Kidney tubule cell (primary cell): ENCODE results near the gene FRMPD2.
"Not testable (repeated sequence)": the region's sequence is repeated elsewhere in the genome, so short reads cannot be mapped to it uniquely, and the experiment has no call there.

Source experiments
- DNase-seq: peaks from one replicate; pipeline ENCODE4 v3.0.0-alpha.2; 2018; ENCODE audit warnings: low spot score

The FRMPD2 gene

DNA sequence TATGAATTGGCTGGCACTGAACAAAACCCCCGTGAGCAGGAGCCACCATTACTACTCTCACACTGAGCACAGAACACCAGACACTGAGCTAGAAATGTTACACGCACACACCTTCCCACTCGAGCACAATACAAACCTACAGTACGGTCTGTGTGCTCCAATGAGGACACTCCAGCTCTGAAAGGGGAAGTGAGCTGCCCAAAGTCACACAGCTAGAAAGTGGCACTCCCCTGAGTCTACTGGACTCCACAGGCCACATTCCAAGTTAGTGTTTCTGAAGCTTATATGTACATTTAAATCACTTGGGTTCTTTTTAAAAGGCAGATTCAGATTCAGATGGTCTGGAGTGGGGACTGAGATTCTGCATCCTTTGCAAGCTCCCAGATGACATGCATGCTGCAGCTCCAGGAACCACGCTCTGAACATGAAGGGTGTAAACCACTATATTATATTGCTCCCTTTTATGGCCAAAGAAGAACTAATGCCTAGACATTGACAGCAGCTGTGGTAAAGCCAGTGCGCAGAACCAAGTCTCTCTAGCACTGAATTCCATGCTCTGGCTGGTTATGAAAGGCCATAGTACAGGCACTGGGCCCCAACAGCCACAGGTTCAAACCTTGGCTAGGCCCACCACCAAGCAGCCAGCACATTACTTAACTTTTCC is 77.1 kb downstream of the FRMPD2 start:
- DNase-seq: no peak

DNA sequence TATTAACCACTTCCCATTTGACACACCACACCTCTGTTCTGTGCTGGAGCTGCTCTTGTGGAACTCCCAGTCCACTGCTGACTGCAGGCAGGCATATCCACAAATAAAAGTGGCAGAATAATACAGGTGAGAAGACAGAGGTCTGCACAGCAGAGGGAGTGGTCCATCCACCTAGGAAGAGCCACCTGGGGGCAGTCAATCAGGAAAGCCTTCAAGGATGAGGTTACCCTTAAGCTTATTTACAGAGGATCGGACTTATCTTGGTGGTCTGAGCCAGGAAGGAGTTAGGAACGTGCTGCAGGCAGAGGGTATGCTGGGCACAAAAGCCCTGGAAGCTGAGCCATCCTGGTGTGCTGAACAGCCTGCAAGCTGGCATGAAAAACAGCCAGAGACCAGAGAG is 78.7 kb downstream of the FRMPD2 start:
- no peak for DNase-seq

DNA sequence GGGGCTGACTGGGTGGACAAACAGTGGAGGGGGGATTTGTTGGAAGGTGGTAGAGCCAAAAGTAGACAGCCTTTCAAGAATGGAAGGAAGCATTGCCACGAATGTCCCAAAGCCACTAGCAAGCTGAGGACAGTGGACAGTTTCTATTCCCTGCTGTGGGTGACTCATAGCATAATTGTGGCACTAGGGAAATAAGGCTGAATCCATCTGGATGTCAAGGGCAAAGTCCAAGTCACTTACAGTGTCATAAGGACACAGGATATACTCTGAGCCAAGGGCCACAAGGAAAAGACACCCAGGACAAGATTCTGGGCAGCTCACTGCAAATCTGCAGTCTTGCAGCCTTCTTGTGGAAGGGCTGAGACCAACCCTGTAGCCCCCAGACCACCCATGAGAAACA is 79.7 kb downstream of the FRMPD2 start:
- DNase-seq: peak; percentile 53

DNA sequence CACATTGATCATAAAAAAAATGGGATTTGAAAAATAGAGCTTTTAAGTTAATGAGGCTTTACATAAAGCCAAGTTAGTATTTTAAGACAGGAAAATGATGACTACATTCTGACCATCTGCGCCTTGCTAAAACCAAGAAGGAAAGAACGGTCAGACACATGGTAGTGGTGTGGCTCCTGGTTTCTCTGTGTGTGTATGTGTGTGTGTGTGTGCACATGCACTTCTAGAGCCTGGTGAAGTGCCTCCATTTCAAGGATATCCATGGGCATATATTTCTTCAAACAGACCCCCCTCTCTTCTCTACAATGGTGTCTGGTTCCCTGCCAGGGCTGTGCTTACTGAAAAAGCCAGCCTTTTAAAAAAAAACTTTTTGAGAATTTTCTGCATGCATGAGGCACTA is 80.9 kb downstream of the FRMPD2 start:
- no peak for DNase-seq

DNA sequence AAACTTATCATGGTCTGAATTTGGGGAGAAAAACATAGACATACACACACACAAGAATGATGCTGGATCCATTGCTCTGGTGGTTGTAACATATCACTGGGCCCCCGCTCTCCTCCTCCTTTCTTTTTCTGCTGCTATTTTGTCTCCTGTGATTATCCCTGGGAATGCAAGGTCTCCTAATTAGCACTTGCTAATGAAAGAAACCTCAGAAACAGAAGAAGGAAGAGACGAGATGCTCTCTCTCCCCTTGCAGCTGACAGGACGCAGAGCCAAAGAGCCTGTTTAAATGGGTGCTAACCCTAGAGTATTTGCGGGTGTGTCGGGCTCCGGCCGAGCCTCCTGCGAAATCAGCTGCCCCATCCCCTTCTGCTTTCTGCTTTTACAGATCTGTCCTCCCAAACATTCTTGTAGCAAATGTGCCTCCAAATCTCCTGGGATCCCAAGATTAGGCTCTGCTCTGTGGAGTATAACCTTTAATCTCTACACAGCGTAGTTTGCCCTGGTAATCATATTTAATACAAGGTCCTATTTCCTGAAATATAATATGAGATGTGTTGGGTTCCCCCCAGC is 81.5 kb downstream of the FRMPD2 start:
- no peak for DNase-seq

DNA sequence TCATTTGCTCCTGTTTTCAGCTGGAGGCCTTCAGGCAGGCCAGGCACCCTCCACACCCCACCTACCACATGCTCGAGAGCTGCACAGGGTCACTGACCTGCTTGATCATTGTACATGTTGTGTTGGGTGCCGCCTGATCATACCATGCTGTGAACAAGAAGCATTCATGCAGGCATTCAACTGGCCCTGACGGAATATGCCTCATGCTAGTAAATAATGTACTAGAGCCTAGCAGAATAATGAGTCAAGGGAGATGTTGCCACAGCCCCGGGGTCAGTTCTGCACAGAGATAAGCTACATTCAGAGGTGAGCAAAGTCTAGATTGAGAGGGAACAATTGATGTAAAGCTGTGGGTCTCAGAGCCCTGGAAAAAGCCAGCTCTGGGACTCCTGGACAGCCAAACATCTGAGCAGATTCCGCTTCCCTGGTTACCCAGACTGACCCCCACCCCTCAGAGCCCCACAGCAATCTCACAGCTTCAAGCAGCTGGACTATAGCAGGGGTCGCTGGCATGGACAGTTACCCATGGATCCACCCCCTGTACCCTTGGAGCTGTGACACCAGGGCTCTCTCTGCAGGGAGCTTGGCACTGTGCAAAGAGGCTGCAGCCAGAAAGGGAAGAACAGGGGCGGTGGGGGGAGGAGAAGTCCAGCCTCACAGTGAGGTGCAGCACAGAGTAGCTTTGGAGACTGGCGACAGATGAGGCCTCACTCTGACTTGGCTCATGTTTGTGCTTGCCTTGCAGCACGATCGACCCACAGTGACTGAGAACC is 86.6 kb downstream of the FRMPD2 start:
- peak; percentile 87 for DNase-seq

DNA sequence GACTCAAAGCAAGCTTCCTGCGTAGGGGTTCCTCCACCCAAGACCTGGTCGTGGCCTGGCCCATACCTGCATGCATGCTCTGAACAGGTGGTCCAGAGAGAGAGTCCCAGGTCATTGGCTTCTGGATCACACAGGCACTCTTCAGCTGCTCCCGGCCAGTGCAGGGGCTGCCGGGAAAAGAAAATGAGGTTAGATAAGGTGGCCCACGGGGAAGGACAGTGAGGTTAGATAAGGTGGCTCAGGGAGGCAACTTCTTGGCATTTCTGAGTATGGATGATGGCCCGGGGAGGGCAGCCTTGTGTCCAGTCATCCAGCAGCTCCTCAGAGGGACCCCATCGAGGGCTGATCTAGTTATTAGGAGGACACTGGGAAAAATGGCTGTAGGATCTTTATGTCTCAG is 87.4 kb downstream of the FRMPD2 start:
- no peak for DNase-seq

DNA sequence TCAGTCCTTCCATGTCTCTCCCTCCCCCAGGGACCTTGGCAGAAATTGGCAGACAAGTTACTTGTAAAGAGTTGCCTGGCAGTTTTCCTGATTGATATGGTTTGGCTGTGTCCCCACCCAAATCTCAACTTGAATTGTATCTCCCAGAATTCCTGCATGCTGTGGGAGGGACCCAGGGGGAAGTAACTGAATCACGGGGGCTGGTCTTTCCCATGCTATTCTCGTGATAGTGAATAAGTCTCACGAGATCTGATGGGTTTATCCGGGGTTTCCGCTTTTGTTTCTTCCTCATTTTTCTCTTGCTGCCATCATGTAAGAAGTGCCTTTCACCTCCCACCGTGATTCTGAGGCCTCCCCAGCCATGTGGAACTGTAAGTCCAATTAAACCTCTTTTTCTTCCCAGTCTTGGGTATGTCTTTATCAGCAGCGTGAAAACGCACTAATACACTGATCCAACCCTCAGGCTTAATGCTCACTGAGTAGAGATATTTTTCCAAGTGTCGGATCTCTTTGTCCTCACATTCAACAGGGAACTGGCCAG is 88.2 kb downstream of the FRMPD2 start:
- not testable (repeated sequence) for DNase-seq

DNA sequence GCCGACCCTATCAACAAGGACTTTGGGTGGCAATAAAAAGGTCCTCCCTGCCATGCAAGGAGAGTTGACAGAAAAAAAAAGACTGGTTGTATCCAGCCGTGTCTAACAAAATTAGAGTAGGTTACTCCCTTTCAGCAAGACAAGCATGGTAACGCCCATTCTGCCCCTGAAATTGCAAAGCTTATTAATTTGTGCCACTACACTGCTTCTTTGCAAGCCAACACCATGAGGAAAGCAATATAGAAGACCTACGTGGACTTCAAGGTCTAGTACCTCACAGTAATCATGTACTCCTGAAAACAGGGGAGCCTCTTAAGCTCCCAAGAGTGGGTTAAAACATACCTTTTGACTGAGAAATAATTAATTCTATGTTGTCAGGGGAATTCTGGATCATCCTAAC is 90.3 kb downstream of the FRMPD2 start:
- no peak for DNase-seq

DNA sequence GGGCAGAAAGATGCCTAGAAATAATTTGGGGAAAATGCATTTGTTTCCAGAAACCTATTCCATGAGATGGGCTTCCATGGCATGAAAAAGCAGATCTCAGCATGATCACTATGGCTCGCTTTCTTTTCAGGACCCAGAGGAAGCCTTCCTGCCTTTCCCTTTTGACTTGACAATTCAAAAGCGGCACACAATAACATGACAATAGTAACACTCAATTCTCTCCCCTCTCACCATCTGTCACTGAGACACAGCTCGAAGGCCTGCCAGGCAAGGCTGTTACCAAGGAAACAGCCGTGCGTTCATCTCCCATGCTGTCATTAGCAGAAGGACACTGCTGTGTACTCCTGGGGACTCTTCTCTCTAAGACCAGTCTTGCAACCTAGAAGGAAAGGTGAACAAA is 101.8 kb downstream of the FRMPD2 start:
- not testable (repeated sequence) for DNase-seq

DNA sequence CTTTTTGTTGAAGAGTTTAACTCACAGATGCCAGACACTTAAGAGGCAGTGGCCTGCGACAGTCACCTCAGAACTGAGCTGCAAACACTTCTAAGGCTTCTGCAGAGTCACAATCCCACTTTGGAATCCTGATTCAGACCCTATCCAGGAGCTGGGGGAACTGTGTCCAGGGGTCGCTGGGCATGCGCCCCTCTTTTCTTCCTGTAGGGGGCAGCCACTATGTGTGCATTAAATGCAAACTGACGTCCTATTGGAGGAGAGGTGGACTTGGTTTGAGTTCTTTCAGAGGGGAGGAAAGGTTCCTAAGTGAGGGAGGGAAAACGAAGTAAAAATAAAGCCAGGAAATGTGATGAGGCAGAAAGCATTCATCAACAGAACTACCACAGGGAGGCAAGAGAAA is 113.8 kb downstream of the FRMPD2 start:
- DNase-seq: not testable (repeated sequence)

DNA sequence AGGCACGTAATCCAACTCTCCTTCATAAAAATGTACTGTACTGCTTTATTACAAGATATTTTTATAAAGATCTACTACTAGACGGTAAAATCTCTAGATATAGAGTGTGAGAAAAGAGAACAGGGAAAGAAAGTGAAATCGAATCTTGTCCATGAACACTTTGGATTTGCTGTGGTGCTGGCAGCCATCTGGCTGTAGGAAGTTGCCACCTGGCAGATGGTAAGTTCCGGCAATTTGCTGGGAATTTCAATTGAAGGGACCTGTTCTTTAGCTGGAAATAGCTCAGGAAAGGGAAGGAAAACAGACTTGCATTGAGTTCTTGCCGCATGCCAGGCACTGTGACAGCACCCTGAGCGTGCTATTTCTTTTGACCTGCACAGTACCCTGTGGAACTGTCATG is 114.3 kb downstream of the FRMPD2 start:
- not testable (repeated sequence) for DNase-seq

DNA sequence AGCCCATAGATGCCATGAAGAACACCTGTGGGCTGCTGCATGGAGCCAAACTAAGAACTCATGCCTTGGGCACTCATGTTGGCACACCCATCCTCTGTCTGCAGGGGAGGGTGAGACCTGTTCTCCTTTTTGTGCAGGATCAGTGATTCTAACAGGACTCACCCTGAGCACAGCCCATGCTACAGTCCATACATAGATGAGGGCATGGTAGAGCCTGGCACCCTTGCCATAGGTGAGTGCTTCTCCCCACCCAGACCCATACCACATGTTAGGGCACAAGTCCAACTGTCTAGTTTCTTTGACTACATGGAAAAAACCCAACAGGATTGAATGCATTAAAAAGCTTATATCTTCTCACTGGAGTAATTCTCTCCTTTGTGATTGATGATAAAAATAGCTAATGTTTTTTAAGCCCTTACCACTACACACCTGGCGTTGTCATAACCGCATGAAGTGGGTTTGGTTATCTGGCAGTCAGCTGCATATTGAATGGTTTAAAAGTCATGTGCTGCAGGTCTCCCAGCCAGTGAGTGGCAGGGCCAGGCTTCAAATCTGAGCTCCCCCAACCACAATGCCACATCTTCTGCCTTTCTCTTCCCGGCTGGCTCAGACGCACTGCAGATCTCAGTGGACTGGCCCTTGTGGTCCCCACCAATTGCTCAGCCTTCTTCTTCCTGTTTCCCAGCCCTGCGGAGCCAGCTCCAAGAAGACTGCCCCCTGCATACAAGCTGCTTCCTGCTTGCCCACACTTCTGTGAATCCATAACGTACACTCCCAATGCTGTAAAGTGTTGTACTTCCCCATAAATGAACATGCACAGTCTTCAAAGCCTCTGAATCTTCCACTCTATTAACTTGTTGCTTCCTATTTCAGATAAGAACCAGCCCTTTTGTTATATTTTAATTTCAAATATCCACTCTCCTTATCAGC is 120.0 kb downstream of the FRMPD2 start:
- not testable (repeated sequence) for DNase-seq

DNA sequence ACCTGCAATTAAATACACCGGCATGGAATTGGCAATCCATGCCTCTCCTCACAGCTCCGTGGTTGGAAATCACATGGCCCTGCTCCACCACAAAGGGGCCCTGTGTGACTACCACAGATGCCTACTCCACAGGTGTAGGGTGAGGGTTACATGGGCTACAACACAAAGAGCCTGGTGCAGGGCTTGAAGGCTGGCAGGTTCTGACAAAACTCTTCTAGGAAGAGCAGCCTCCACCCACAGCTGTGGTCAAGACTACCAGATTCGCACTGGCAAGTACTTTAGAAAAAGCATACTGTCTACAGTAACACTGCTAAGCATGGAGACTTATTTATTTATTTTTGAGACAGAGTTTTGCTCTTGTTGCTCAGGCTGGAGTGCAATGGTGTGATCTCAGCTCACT is 126.9 kb downstream of the FRMPD2 start:
- not testable (repeated sequence) for DNase-seq

DNA sequence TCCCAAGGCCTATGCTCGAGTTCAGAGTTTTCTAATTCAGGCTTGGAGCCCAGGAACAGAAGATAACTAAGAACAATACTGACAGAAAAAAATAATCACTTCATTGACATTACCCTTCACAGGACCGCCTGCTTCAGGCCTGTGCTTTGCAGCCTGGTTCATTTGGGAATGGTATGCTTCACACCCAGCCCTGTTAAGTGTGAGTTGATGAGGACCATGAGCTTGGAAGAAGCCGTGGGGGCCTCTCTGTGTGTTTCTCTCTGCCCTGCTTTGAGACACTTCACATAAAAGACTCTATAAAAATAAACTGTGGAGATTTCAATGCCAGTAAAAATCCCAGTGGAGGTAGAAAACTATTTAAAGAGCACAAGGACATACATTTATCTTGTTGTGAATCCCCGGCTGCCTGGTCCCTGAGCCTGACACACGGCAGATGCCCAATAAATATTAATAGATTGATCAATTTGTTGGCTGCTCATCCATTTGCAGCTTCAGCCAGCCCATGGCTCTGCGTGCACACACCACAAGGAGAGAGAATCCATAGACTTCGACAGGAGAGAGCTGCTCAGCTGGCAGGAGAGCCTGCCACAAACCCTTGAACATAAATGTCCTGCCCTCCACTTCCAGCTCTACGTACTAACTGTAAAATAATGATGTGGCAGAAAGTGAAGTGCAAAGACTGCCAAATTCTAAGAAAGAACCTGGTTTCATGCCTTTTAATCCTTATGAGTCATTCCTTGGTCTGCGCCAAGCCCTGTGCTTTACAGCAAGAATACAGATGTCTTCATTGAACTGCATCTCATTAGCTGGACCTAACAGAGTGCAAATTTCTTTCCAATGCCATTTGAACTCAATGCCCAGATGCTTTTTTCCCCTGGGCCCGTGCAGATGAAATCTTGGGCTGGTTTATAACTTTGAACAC is 130.5 kb downstream of the FRMPD2 start:
- DNase-seq: not testable (repeated sequence)

DNA sequence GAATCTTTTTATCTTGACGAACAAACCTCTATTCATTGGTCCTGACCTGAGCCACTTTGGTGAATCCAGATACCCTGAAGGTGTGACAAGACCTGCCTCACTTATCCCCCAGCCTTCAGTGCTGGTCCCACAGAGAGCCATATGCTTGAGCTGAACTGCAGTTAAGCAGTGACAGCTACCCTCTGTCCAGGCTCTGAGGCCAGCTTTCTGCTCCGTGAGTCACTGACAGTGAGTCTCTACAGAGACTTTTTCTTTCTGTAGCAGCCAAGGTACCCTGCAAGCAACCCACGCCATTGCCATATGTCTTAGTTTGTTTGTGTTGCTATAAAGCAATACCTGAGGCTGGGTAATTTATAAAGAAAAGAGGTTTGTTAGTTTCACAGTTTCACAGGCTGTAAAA is 133.5 kb downstream of the FRMPD2 start:
- DNase-seq: not testable (repeated sequence)

DNA sequence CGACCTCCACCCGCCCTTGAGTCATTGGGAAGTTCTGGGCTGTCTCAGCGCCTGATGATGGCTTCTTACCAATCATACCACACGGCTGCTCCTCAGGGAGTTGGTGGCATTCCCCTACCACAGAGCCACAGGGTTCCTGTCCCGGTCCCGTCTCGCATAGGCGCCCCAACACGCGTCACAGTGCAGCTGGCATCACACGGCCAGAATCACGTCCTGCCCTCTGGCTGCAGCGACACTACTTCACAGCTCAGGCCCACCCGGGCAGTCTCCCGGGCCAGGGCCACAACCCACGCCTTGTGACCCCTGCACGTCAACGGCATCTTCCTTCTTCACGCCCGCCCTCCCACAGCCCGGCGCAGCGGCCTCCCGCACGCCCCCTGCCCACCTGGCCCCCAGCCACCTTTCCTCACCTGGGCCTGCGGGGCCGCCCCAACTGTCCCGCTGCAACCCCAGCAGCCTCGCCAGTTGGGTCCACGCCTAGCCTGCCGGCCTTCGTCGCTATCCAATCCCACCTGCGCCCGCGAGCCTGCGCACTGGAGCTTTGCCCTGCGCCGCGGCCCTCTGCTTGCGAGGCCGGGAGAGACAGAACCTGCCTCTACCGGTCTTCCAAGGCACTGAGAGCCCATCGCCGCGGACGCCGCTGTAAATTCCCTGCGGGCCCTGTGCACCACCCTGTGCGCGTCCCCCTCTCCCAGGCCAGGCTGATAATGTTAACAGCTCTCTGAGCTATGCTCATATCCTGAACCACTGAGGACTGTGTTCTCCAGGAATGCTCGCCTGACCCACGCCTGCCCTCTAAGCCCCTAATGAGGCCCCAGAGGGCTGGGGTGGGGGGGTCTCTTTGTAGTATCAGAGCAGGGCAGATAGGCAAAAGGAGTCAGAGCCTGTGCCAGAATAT is 134.3 kb downstream of the FRMPD2 start:
- not testable (repeated sequence) for DNase-seq

DNA sequence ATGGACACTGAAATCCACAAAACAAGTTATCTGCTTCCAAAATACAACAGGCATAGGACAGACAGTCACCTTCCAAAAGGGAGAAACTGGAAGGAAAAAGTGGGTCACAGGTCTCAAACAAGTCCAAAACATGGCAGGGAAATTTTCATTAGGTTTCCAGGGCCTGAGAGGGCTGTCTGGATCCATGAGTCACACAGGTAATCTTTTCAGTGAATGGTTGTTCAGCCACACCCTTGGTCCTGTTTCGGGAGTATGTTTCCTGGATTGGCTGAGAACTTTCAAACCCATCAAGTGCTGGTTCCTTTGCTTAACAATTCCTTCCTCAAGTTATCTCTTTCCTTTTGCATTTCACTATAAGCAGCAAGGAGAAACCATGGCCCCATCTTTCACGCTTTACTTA is 145.5 kb downstream of the FRMPD2 start:
- not testable (repeated sequence) for DNase-seq

DNA sequence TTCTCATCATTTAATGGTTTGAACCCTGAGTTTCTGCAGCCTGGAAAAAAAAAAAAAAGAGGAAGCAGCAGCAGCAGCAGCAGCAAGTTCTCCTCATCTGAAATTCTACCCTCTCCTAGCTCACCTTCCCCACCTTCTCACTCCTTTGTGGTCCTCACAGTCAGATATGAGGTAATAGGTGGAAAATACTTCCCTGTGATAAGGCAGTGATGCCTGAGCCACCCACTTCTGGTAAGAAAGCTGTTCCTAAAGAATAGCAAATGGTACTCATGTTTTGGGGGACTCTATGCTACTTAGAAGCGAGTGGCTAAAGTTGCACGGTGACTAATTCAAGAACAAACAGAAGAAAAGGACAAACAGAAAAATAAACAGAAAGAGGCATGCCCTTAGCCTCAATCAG is 148.2 kb downstream of the FRMPD2 start:
- DNase-seq: not testable (repeated sequence)

DNA sequence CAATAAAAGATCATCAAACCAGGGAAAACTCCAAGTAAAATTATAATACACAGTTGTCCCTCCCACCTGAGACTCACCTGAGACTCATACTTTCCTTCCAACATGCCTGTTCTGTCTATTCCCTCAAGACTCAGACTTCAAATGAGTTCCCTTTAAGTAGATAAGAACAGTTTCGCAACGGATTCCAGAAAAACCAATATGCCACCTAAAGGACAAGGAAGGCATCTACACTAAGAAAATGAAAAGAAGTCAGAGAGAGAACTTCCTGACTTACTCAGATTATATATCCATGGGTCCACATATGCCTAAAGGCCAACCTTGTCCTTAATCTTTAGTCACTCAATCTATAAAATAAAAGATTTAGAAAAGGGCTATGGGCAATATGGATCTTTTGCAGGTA is 148.9 kb downstream of the FRMPD2 start:
- not testable (repeated sequence) for DNase-seq
